Measurements from ENCODE around the gene TRIM27. TPM values are rescaled to one million over a fixed set of nuclear protein-coding genes. Genes with fewer than 3 reads are reported as not detected.

The TRIM27 gene
- total RNA-seq, 3 donors from 2014 or later = 54.7 to 64.4 (median 58.4) TPM

Other genes with a start within 250 kb of the TRIM27 start
- gene ZNF311, start 81.3 kb upstream of the TRIM27 start, total RNA-seq = under 1 TPM; 0.48 to 0.53 (median 0.52) TPM
- not detected for gene OR2W1, start 121.2 kb upstream of the TRIM27 start, total RNA-seq
- gene OR2B3, start 163.3 kb upstream of the TRIM27 start, total RNA-seq = not detected
- not detected for gene OR2J1, start 175.5 kb upstream of the TRIM27 start, total RNA-seq
- gene OR2J3, start 184.1 kb upstream of the TRIM27 start, total RNA-seq = not detected
- not detected for gene OR2J2, start 246.9 kb upstream of the TRIM27 start, total RNA-seq

Measured in activated T-cell treated with anti-CD3 and anti-CD28 coated beads, Interleukin-2, amount 50 U/mL, for 4 hours (primary cell).